Measurements from ENCODE around the gene NRP1.

DNA sequence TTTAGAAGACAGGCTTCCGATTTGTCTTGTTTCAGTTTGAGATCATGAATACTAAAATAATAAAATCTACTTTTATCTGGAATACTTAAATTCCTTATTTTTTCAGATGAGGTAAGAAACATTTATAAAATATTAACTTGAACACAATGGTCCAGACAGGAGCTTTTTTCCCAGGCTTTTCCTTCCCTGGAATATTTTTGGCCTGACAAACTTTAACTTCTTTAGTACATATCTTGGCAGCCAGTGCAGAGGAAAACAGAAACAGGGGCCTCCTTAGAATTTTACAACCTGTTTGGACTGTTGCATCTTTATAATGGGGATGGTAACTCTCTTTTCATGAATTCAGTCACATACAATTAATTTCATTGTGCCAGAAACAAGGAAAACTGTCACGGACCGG, 41.4 kb downstream of the NRP1 start:
- TF ChIP-seq, protein P1, sequence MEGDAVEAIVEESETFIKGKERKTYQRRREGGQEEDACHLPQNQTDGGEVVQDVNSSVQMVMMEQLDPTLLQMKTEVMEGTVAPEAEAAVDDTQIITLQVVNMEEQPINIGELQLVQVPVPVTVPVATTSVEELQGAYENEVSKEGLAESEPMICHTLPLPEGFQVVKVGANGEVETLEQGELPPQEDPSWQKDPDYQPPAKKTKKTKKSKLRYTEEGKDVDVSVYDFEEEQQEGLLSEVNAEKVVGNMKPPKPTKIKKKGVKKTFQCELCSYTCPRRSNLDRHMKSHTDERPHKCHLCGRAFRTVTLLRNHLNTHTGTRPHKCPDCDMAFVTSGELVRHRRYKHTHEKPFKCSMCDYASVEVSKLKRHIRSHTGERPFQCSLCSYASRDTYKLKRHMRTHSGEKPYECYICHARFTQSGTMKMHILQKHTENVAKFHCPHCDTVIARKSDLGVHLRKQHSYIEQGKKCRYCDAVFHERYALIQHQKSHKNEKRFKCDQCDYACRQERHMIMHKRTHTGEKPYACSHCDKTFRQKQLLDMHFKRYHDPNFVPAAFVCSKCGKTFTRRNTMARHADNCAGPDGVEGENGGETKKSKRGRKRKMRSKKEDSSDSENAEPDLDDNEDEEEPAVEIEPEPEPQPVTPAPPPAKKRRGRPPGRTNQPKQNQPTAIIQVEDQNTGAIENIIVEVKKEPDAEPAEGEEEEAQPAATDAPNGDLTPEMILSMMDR (IDR thresholded peaks at IDR 0.05), result no peak
- TF ChIP-seq POLR2A (IDR thresholded peaks at IDR 0.05), result no peak
